MCF 10A (cell line): ENCODE data around the gene C10orf105. TPM values are rescaled to one million over a fixed set of nuclear protein-coding genes. Genes with fewer than 3 reads are reported as not detected.

ENCODE experiments used
- BruUV-seq: library from RNA; stranded (reverse); fragments of 400-500 nt; replicated peaks from 2 replicates; lab custom pipeline; 2021; lab: Mats Ljungman, UMichigan
- CTCF ChIA-PET: fragments of 300-600 bp; sonication (Branson Sonifier 250); formaldehyde crosslinking; extraction: SDS; loops from one replicate; lab custom pipeline; 2021; ENCODE audit warnings: antibody characterized with exemption, inconsistent platforms; lab: Yijun Ruan, JAX
- POLR2A ChIA-PET: fragments of 300-600, 350-650 bp; sonication (Branson Sonifier 250); formaldehyde crosslinking; extraction: SDS; loops from one replicate; lab custom pipeline; 2020; ENCODE audit warnings: antibody characterized with exemption, inconsistent platforms; lab: Yijun Ruan, JAX
- DNase-seq: peaks from one replicate; pipeline ENCODE4 v3.0.0-alpha.2; 2018; ENCODE audit not compliant: unreplicated experiment
- H3K27ac Mint-ChIP-seq: one replicate; pipeline ENCODE4 v1.8.0; 2022; ENCODE audit warnings: mild to moderate bottlenecking, low read depth, mixed read lengths; ENCODE audit not compliant: unreplicated experiment
- H3K27me3 Mint-ChIP-seq: one replicate; pipeline ENCODE4 v1.8.0; 2022; ENCODE audit warnings: mixed read lengths; ENCODE audit not compliant: insufficient read depth, unreplicated experiment
- H3K36me3 Mint-ChIP-seq: one replicate; pipeline ENCODE4 v1.8.0; 2022; ENCODE audit warnings: mild to moderate bottlenecking, moderate library complexity, mixed read lengths; ENCODE audit not compliant: insufficient read depth, unreplicated experiment
- H3K4me1 Mint-ChIP-seq: one replicate; pipeline ENCODE4 v1.8.0; 2022; ENCODE audit warnings: mixed read lengths; ENCODE audit not compliant: insufficient read depth, unreplicated experiment
- H3K4me3 Mint-ChIP-seq: one replicate; pipeline ENCODE4 v1.8.0; 2022; ENCODE audit warnings: mild to moderate bottlenecking, moderate library complexity, mixed read lengths; ENCODE audit not compliant: unreplicated experiment
- H3K9me3 Mint-ChIP-seq: one replicate; pipeline ENCODE4 v1.8.0; 2022; ENCODE audit warnings: mixed read lengths; ENCODE audit not compliant: unreplicated experiment
- CTCF ChIP-seq: fragments of 200-600 bp; IDR thresholded peaks from one replicate; pipeline ENCODE4 v1.8.0; 2022; ENCODE audit warnings: antibody characterized with exemption, mild to moderate bottlenecking; ENCODE audit not compliant: unreplicated experiment
- intact Hi-C: fragments of 100-400 bp; cut with micrococcal nuclease; formaldehyde crosslinking; loops from 2 replicates; pipeline ENCODE4 v1.14.1; 2022
- total RNA-seq: library from RNA; stranded (reverse); gene quantifications from 2 replicates; pipeline ENCODE4 v1.2.3, GENCODE V29; 2022

Gene C10orf105
- total RNA-seq, 1 experiment from 2014 or later = not detected

GRCh38 chr10:71720288-71720687 is 710 bp upstream of the C10orf105 start:
- no TSS peak for BruUV-seq
- DNase-seq = no peak
- Mint-ChIP-seq H3K27me3 (no peaks in the 10 kb centered on the region), H3K27ac (no peak overlapping the region), H3K4me1 (no peaks in the 10 kb centered on the region), H3K36me3 (no peaks in the 10 kb centered on the region), H3K9me3 (no peaks in the 10 kb centered on the region), H3K4me3 (no peak overlapping the region)
- no peak for TF ChIP-seq CTCF
- intact Hi-C loops = no loop called here
- CTCF ChIA-PET = no interaction called here
- POLR2A ChIA-PET = interaction anchor here (0.7 to 0.8 kb wide), 2 partner anchors 10 to 572 kb away, joined by 3 to 4 read pairs; no protein-coding TSS in a partner anchor

- no TSS peak for BruUV-seq
- Mint-ChIP-seq H3K27ac (no peak overlapping the region), H3K9me3 (no peaks in the 10 kb centered on the region), H3K27me3 (no peaks in the 10 kb centered on the region), H3K4me3 (no peak overlapping the region), H3K4me1 (peaks cover 6% of the 10 kb centered on the region), H3K36me3 (no peaks in the 10 kb centered on the region)
- intact Hi-C loops = no loop called here
- POLR2A ChIA-PET = no interaction called here
- DNase-seq = no peak
- CTCF ChIA-PET = interaction anchor here (0.6 to 0.7 kb wide), 2 partner anchors 177 to 321 kb away, joined by 3 read pairs; no protein-coding TSS in a partner anchor
- no peak for TF ChIP-seq CTCF
These were observed 536 bp downstream of the C10orf105 start for GRCh38 chr10:71719042-71719441.

GRCh38 chr10:71718165-71718698 is 1.3 kb downstream of the C10orf105 start:
- POLR2A ChIA-PET = no interaction called here
- Mint-ChIP-seq H3K9me3 (no peaks in the 10 kb centered on the region), H3K4me3 (no peak overlapping the region), H3K27ac (no peak overlapping the region), H3K4me1 (peaks cover 14% of the 10 kb centered on the region), H3K27me3 (no peaks in the 10 kb centered on the region), H3K36me3 (no peaks in the 10 kb centered on the region)
- no TSS peak for BruUV-seq
- DNase-seq = no peak
- no peak for TF ChIP-seq CTCF
- CTCF ChIA-PET = interaction anchor here (0.6 to 0.9 kb wide), 3 partner anchors 10 to 1999 kb away, joined by 3 to 5 read pairs (median 3); no protein-coding TSS in a partner anchor
- intact Hi-C loops = no loop called here

- POLR2A ChIA-PET = no interaction called here
- BruUV-seq = no TSS peak
- H3K4me1 Mint-ChIP-seq = peaks cover 18% of the 10 kb centered on the region
- no peaks in the 10 kb centered on the region for H3K36me3 Mint-ChIP-seq
- DNase-seq = no peak
- no peak for TF ChIP-seq CTCF
- H3K27me3 Mint-ChIP-seq = no peaks in the 10 kb centered on the region
- H3K4me3 Mint-ChIP-seq = no peak overlapping the region
- CTCF ChIA-PET = interaction anchor here (0.6 to 0.9 kb wide), 3 partner anchors 9 to 2000 kb away, joined by 3 to 5 read pairs (median 3); no protein-coding TSS in a partner anchor
- no peaks in the 10 kb centered on the region for H3K9me3 Mint-ChIP-seq
- no peak overlapping the region for H3K27ac Mint-ChIP-seq
- intact Hi-C loops = no loop called here
These were observed 2.0 kb downstream of the C10orf105 start for GRCh38 chr10:71717551-71717951.
